ENCODE results near the gene PLXNA2.

- TF ChIP-seq CTCF (conservative IDR thresholded peaks at IDR 0.05; ENCODE audit: low read depth, low read length) (no peak), EZH2 (IDR thresholded peaks at IDR 0.05; ENCODE audit: borderline replicate concordance, low read depth, low read length, poor library complexity, severe bottlenecking) (no peak)
These were observed 224.9 kb downstream of the PLXNA2 start for GRCh38 chr1:208019257-208019656.
